NOMO-1 treated with DMSO at 0.1 percent for 48 hours (cell line): Measurements from ENCODE around the gene DBNDD2.
A peak's percentile ranks its signal among the peaks of the same experiment; 100 is the strongest.

Experiments used
- DNase-seq: peaks from one replicate; lab custom pipeline; 2025; ENCODE audit not compliant: unreplicated experiment; lab: John Stamatoyannopoulos, UW

DBNDD2 gene

DNA sequence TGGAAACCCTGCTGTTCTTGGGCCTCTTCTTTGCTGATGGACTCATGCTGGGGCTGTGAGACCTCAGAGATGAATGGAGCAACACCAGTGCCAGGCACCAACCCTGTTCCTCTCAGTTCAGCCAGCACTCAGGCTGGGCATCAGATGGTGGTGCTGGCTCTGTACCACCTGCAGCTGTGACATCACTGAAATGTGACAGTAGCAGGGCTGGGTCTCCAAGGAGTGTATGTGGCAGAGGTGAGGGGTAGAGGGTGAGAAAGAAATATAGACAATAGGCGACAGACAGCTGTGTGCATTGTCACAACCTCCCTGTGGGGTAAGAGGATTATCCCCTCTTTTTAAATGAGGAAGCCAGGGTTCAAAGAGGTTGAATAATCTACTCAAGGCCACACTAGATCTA is 29.9 kb upstream of the DBNDD2 start, which contains the start of gene TP53TG5:
Gene TP53TG5 (minus strand): TSS at position 135 of the 400 bp plus-strand sequence. CDS start 89 bp downstream, at position 46.
- DNase-seq: no peak

DNA sequence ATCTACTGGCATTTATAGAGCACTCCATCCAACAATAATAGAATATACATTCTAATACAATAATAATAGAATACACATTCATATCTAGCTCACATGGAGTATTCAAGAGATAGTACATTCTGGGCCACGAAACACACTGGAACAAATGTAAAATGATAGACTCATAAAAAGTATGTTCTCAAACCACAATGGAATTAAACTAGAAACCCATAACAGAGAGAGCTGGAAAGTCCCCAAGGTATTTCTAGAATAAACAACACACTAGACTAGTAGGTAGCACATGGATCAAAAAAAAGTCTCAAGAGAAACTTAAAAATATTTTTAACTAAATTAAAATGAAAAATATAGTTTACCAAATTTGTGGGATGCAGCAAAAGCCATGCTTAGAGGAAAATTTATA is 20.8 kb upstream of the DBNDD2 start:
- no peak for DNase-seq

DNA sequence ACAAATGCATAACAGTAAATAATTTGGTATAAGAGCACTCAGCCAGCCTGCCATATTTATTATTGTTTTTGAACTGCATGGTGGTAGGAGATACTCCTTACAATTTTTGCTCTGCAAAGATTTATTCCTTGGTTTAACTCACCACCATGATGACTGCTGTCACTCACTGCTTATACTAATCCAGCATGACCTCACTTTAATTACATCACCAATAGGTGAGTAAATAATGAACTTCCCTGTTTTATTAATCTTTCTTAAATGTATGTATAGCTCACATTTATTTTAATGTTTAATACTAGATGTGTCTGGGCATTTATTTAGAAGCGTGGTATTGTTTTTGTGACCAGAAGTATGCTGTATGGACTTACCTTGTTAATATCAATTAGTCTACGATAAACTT is 17.2 kb upstream of the DBNDD2 start:
- no peak for DNase-seq

DNA sequence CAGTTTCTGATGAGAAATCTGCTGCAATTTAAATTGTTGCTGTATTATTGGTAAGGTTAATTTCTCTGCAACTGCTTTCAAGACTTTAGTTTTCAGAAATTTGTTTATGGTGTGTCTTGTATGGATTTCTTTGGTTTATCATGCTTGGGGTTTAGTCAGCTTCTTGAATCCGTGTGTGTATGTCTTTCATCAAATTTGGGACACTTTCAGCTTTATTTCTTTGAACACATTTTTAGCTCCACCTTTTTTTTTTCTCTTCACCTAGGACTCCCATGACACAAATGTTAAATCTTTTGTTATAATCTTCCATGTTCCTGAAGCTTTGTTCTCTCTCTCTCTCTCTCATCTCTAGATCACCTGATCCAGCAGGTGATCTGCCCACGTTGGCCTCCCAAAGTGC is 16.5 kb upstream of the DBNDD2 start:
- no peak for DNase-seq

DNA sequence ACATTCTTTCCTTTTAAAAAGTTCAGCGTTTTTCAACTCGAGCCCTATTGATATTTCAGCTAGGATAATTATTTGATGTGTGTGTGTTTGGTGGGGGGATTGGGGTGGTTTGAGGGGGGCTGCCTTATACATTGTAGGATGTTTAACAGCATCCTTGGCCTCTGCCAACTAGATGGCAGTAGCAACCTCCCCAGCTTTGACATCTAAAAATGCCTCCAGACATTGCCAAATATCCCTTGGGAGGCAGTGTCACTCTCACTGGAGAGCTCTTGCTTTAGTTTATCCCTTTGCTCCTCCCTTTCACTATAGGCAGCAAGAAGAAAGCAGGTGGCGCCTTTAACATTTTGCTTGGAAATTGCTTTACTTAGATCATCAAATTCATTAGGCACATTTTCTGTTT is 15.4 kb upstream of the DBNDD2 start:
- DNase-seq: no peak

DNA sequence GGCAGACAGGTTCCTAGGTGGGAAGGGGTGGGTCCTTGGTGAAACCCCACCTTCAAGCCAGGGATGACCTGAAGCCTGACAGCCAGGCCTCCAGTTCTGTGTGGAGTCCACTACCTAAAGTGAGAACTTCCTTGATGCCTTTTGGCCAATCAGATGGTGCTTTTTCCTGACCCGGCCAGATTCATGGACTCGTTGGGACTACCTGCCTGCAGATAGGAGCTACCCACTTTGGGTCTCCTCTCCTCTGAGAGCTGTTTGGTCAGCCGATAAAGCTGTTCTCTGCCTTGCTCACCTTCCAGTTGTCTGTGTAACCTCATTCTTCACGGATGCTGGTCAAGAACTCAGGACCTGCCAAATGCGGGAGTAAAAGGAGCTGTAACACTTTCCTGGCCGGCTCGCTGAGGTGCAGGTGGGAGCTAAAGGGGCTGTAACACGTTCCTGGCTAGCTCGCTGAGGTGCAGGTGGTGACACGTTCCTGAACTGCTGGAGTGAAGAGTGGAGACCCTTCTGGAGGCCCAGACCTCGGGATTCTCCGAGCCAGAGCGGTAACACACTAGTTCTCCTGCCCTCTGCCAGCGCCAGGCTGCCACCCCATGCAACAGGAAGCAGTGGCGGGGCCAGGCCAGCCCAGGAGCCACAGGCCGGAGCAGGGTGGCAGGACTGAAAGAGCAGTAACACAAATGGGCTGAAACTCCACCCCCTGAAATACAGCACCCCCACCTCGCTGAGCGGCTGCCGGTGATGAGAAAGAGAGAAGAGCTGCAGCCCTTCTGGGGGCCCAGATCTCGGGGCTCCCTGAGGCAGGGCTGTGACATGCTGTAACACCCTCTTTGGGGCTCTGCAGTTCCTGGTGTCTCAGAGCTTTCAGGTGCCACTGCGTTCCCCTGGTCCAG is 13.6 kb upstream of the DBNDD2 start:
- DNase-seq: no peak

DNA sequence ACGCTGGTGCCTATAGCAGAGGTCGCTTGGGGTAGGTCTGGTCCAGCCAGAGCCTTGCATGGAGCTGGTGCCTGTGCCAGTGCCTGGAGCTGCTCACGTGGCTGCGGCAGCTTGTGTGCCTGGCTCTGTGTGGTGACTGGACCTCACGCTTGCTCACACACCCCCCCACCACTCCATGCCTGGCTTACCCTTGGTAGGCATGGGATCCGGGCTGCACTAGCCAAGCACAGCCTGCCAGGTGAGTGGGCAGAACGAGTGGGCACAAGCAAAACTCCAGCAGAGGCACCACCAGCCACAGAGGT is 13.0 kb upstream of the DBNDD2 start:
- DNase-seq: no peak

DNA sequence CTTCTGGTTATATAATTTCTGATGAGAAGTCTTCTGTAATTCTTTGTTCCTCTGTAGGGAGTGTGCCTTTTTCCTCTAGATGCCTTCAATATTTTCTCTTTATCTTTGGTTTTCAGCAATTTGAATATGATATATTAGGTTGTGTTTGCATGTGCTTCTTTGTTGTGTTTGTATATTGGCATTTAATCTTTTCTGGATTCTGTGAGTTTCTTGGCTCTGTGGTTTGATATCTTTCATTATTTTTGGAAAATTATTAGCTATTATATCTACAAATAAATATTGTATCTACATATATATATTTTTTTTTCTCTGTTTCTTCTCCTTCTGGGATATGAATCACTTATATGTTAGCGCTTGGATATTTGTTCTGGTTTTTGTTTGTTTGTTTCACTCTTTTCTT is 9.1 kb upstream of the DBNDD2 start:
- no peak for DNase-seq

DNA sequence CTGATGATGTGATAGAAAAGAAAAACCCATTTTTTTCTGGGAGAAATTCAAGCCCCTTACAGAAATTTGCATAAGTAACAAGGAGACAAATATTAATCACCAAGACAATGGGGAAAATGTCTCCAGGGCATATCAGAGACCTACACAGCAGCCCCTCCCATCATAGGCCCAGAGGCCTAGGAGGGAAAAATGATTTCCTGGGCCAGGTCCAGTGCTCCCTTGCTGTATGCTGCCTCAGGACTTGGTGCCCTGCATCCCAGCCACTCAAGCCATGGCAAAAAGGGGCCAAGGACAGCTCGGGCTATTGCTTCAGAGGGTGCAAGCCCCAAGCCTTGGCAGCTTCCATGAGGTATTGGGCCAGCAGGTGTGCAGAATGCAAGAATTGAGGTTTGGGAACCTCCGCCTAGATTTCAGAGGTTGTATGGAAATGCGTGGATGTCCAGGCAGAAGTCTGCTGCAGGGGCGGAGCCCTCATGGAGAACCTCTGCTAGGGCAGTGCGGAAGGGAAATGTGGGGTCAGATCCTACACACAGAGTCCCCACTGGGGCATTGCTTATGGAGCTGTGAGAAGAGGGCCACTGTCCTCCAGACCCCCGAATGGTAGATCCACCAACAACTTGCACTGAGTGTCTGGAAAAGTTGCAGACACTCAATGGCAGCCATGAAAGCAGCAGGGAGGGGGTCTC is 7.6 kb upstream of the DBNDD2 start:
- no peak for DNase-seq

DNA sequence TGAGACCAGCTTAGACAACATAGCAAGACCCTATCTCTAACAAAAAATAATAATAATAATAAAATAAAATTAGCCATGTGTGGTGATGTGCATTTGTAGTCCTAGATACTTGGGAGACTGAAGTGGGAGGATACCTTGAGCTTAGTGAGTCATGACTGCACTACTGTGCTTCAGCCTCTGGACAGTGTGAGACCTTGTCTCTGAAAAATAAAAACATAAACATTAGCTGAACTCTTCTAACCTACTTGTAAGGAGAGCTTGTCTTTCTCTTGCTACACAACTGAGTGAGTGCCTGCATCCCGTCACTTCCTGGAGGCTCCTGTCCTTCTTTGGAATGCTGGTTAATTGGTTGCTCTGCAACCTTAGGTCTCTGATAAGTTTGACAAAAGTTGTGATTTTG is 5.1 kb upstream of the DBNDD2 start:
- no peak for DNase-seq

DNA sequence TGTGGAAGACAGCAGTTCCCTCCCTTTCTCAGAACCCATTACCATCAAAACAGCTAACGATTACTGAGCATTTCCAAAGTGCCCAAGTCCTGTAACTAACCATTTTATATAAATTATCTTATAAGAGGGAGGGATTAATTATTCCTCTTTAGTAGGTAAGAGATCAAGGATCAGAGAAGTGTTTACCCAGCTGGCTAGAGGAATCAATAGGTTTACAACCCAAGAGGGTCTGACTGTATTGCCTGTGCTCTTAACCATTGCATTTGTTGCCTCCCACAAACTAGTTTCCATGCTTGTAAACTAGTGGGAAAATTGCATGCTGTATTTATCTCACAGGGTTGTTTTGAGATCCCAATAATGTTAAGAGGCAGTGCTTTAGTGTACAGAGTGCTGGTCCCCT is 3.7 kb upstream of the DBNDD2 start:
- DNase-seq: no peak

DNA sequence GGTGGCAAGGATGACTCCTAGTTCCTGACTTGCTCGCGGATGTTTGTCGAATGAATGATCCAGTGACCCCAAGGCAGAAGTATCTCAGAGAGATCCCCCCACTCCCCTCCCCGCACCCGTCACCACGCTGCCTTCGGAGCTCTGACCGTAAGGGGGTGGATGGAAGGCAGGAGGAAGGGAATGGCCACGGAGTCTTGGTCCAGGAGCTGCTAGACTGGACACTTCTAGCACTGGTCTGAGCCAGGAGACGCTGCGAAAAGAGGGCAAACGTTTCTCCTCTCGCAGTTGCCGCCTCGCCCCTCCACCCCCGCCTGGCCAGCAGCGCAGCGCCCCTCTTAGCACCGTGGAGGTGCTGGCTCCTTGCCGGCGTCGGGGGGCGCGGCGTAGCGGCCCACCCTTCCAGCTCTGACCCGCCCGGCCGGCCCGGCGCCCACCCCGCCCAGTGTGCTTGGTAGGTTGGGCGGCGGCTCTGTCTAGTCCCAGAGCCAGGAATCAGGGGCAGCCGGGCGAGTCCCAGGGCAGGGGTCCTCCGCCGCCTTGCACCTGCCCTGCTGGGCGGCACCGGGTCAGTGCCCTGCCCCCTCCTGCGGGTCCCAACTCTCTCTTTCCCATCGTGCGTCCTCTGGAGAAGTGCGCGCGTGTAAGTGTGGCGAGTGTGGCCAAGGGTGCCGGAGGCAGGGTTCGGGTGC is 2.4 kb upstream of the DBNDD2 start:
- no peak for DNase-seq

DNA sequence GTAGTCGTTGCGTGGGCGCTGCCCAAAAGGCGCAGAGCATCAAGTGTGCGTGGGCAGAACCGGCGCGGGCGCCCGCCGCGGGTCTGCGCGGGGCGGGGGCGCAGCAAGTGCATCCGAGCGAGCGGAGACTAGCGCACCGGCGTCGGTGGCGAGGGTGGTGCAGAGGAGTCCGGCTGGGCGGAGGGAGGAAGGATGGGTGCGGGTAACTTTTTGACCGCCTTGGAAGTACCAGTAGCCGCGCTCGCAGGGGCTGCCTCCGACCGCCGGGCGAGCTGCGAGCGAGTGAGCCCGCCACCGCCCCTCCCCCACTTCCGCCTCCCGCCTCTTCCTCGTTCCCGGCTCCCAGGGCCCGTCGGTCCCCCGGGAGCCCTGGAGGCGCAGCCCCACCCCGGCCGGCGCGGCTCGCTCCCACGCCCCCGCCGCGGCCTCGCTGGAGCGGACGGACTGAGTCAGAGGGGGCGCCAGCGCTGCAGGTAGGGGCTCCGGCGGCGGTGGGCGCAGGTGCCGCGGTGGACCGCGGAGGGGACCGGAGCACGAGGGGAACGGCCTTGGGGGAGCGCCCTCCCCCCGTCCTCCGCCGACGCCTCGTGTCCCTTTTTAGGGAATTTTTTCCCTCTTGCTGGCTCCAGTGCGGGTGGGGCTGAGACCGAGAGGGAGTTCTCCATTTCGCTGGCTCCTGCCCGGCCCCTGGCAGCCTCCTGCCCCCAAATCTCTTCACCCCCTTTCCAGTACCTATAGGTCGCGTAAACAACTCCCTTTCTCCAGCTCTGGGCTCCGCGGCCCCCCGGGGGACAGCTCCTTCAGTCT is 1.6 kb upstream of the DBNDD2 start:
- DNase-seq: no peak

DNA sequence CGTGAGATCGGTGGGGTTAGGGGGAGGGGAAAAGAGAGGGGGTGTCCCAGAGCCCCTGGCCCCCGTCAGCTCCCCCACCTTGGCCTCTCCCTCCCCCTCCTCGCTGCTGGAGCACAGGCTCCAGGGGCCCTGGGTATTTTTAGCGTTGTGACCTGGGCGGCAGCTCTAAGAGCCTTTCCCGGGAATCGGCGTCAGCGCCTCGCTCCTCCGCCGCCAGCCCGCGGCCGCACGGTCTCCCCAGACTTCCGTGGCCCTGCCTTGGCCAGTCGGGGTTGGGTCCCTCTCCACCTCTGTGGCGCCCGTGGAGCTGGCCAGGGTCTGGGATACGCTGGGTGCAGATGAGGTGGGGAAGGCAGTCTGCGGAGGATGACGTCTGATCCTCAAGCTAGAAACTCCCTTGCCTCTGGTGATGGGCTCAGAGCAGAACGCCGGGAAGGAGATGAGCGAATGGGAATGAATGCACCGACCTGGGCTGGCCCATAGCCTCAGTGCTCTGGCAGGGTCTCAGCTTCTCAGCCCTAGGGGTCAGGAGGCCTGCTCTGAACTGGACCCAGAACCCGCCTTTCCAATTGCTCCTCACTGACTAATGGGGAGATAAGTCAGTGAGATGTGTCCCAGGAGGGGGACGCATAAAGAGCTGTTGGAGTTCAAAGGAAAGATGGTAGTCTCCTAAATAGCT is 883 bp upstream of the DBNDD2 start:
- DNase-seq: no peak

DNA sequence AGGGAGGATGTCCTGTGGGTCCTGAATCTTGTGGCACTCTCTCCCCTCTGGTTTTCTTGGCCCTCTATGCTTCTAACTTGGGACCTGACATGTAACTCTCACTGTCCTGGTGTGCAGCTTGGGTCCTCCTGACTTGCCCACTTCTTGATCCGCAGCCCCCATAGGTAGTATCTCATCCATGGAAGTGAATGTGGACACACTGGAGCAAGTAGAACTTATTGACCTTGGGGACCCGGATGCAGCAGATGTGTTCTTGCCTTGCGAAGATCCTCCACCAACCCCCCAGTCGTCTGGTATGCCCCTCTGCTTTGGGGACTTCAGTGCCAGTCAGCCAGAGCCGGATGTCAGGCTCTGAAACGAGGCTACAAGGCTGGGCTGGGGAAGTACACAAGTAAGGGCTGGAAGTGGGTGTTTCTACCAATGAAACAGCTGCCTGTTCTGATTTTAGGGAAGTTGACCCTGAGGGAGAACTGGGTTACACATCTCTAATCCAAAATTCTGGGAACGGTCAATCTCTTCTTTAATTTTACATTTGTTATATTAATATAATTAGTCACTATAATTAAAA is 641 bp downstream of the DBNDD2 start:
- peak; percentile 42 for DNase-seq

DNA sequence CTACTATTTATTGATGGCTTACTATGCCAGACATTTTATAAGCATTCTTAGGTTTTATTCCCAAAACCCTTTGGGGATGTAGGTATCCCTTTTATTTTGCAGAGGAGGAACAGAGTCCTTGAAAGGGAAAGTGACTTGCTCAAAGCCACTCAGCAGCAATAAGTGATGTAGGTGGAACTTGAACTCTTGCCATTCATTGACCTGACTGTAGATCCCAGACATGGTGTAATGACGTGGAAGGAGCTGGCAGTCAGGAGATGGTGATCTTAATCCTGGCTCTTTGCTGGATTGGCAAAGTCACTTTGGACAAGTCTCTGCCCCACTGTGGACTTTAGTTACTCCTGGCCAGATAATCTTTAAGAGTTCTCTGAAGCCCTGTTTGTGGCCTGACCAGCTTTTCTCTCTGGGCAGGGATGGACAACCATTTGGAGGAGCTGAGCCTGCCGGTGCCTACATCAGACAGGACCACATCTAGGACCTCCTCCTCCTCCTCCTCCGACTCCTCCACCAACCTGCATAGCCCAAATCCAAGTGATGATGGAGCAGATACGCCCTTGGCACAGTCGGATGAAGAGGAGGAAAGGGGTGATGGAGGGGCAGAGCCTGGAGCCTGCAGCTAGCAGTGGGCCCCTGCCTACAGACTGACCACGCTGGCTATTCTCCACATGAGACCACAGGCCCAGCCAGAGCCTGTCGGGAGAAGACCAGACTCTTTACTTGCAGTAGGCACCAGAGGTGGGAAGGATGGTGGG is 1.6 kb downstream of the DBNDD2 start:
- no peak for DNase-seq

DNA sequence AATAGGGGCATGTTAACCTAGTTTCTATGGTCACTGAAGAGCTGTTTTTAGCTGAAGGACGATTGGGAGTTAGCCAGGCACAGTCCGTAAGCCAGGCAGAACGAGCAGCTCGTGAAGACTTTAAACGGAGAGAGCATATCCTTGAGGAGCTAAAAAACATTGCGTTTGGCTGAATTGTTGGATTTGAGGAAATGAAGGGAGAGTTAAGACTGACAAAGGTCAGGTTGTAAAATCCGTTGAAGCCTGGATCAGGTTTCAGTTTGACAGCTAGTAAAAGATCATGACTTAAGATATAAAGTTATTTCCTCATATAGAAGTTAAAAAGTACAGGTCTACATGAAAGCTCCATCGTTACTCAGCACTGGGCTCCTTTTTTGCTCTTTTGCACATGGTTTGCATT is 2.8 kb downstream of the DBNDD2 start:
- no peak for DNase-seq

DNA sequence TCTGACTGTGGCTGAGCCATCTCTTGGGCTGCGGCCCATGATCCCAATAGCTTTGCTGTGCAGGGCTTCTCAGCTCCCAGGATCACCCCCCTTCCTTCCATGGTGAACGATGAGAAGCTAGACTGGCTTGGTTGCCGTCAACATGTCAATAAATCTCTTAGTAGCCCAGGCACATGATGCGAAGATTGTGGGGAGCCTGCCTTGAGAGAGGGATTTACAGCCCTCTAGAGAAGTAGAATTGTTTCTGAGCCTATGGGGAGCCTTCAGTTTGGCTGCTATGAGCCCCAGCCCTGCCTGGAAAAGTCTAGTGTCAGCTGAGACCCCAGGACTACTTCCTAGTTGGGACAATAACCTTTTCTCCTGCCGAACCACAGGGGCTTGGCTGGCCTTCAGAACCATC is 4.6 kb downstream of the DBNDD2 start:
- DNase-seq: no peak

DNA sequence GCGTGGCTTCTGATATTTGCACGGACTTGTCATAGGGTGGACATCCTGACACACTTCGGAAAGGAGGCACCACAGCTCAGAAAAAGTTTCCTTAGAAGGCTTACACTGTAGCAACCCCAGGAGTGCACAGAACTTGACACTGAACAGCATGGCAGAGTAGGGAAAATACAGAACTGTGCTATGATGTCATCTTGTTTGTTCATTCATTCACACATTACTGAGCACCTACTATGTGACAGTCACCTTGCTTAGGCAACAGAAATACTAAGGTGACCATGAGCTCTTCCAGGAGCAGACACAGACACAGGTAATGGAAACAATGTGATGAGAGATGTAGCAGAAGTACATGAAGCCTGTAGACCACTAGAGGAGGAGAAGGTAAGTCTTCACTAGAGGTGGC is 5.4 kb downstream of the DBNDD2 start:
- DNase-seq: no peak
